ENCODE data around the gene CEP135.

GRCh38 chr4:56080384-56080783 is 131.6 kb downstream of the CEP135 start:
- TF ChIP-seq, protein P1, sequence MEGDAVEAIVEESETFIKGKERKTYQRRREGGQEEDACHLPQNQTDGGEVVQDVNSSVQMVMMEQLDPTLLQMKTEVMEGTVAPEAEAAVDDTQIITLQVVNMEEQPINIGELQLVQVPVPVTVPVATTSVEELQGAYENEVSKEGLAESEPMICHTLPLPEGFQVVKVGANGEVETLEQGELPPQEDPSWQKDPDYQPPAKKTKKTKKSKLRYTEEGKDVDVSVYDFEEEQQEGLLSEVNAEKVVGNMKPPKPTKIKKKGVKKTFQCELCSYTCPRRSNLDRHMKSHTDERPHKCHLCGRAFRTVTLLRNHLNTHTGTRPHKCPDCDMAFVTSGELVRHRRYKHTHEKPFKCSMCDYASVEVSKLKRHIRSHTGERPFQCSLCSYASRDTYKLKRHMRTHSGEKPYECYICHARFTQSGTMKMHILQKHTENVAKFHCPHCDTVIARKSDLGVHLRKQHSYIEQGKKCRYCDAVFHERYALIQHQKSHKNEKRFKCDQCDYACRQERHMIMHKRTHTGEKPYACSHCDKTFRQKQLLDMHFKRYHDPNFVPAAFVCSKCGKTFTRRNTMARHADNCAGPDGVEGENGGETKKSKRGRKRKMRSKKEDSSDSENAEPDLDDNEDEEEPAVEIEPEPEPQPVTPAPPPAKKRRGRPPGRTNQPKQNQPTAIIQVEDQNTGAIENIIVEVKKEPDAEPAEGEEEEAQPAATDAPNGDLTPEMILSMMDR (IDR thresholded peaks at IDR 0.05), result no peak
- no peak for TF ChIP-seq POLR2A (IDR thresholded peaks at IDR 0.05)

All from ovary (tissue), 3 donors.